Inflammatory macrophage treated with lipopolysaccharide for 1 hour (primary cell): Measurements from ENCODE around the gene DAB1.

ENCODE experiments used
- DNase-seq, 2 donors: peaks; one replicate each; pipeline ENCODE4 v3.0.0-alpha.2; 2020 to 2022

Gene DAB1

DNA sequence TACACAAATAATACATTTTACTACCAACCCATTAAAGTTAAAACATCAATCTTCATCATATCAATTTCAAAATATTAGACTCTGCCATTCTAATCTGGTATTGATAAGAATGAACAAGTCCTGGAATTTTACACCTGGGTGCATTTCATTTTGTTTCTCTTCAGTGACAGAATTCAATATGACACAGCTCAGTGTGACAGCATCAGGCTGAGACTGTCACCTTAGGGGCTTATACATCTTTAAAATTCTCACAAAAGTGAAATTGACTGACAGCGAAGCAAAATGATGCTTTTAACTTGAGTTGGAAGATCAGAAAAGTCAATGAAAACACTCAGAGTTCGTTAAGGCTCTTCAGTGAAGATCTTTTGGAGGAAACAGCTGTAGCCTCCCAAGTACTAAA lies 213.0 kb downstream of the DAB1 start:
- DNase-seq: no peak

- no peak for DNase-seq
Observed at GRCh38 chr1:57209495-57209894, 214.4 kb downstream of the DAB1 start.

- DNase-seq: no peak
Observed at GRCh38 chr1:57208741-57209302, 215.0 kb downstream of the DAB1 start.

DNA sequence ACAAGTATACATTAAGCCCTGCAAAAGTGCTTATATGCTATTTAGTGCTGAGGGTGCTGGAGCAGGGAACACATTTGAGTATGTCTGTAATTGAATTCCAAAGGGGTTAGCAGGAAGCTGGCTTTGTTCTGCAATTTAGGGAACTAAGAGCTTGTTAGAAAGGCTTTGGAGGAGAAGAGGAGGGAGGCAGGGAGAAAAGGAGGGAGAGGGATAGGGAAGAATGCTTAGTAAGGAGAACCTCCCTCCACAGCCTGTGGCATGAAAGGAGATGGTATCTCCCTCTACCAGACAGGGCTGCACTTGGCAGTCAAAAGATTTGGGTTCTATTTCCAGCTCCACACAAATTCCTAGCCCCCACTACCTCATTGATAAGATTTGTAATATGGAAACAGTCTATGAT lies 217.8 kb downstream of the DAB1 start:
- no peak for DNase-seq

- DNase-seq: peak in 1 of 2 donors; percentile 2
Observed at GRCh38 chr1:57204942-57205787, 218.7 kb downstream of the DAB1 start.

DNA sequence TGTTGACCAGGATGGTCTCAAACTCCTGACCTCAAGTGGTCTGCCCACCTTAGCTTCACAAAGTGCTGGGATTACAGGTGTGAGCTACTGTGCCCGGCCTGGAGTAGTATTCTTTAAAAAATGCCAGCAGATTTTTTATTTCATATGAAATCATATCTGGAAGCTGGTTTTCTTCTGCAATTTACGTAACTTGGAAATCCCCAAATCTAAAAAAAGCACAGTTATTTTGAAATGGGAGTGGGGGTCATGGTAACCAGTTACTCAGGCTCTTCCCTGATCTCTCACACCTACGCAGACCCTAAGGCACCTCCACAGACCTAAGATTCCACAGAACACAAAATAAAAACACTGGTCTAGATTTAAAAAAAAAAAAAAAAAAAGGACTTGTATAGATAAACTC lies 219.8 kb downstream of the DAB1 start:
- peak; percentile 7 to 35 for DNase-seq

GRCh38 chr1:57202241-57202640 lies 221.6 kb downstream of the DAB1 start:
- no peak for DNase-seq

- DNase-seq: no peak
Observed at GRCh38 chr1:57198912-57199311, 224.9 kb downstream of the DAB1 start.

- DNase-seq: no peak
Observed at GRCh38 chr1:57195436-57195941, 228.4 kb downstream of the DAB1 start.

DNA sequence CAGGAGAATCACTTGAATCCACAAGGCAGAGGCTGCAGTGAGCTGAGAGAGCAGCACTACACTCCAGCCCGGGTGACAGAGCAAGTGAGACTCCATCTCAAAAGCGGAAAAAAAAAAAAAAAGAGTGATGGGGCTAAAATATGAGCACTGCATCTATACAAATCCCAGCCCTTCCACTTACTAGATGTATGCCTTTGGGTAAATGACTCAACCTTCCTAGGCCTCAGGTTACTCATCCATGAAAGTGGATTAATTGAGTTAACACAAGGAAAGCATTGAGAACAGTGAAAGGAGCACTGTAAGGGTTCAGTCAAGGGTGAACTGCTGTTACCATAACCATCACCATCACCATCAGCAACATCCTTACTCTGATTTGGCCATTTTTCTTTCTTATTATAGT lies 231.6 kb downstream of the DAB1 start:
- no peak for DNase-seq

DNA sequence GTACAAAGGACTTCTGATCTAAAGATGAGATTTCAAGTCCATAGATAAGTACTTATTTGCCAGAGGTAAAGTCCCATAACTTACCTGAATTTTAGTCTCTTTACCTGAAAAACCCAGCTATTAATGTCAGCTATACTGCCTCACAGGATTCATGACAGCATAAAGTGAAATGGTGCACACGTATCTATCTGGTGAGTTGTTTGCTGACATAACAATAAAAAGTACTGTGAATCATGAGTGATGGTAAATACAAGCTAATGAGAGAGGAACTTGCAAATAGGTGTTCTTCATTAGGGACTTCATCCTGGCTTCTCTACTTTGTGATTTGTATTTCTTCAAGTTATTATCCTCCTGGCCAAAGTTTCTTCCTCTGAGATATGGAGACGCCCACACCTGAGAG lies 233.0 kb downstream of the DAB1 start:
- no peak for DNase-seq

DNA sequence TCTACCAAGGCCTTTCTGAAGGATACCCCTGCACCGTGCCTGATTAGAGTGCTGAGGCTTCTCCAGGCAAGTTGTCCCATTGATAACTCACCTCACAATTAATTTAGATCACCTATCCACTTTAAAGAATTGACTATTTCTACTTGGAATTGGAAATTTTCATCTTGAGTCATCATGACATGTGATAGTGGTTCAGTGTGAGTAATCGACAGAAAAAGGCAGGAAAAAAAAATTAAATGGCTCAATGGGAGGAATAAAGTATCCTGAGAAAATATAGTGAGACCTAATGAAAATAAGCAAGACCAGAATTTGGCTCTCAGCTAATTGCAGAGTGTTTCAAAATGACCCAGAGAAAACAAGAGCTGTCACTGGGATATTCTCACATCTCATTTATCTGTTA lies 235.7 kb downstream of the DAB1 start:
- DNase-seq: no peak

- DNase-seq: no peak
Observed at GRCh38 chr1:57186455-57186854, 237.4 kb downstream of the DAB1 start.

GRCh38 chr1:57179001-57179400 lies 244.9 kb downstream of the DAB1 start:
- no peak for DNase-seq

DNA sequence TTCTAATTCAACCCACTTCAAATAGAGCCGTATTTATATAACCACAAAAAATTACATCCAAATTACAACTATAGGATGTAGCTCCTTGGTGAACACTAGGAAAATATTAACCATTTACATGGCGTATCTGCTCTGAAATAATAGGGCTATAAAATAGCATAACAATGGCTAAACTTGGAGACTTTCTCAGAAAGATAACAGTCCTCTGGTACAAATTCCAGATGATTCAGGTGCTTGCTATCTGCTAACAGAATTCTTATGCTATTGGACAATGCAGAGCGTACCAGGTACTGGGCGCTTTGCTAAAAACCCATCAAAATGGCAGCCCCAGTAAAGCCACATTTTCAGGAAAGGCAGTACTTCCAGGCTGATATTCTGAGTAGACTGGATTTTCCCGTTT lies 248.4 kb downstream of the DAB1 start:
- DNase-seq: no peak

DNA sequence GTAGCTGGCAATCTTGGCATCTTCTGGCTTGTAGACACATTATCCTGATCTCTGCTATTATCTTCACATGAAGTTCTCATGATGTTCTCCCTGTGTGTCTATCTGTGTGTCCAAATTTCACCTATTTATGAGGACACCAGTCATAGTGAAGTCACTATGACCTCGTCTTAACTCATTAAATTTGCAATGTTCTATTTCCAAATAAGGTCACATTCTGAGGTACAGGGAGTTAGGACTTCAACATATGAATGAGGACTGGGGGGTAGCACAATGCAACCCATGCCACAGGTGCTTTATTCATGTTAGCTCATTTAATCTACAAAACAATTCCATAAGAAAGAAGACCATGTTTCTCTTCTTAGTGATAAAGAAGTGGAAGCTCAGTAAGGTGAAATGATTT lies 251.8 kb downstream of the DAB1 start:
- DNase-seq: no peak

DNA sequence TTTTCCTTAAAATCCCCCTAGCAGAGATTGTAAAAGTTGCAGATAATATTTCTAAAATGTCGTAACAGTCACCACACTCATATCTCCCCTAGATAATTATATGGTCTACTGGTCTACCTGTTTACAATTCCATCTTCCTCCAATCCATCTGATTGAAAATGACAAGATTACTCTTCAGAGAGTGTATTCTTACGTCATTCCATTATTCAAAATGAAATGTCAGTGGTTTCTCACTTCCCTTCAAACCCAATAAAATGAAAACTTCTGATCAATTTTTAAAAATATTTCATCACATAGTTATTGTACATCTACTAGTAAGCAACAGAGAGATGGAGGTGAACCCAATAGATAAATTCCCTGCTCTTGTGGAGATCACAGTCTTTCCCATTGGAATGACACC lies 255.9 kb downstream of the DAB1 start:
- no peak for DNase-seq

- no peak for DNase-seq
Observed at GRCh38 chr1:57165546-57165945, 258.3 kb downstream of the DAB1 start.

DNA sequence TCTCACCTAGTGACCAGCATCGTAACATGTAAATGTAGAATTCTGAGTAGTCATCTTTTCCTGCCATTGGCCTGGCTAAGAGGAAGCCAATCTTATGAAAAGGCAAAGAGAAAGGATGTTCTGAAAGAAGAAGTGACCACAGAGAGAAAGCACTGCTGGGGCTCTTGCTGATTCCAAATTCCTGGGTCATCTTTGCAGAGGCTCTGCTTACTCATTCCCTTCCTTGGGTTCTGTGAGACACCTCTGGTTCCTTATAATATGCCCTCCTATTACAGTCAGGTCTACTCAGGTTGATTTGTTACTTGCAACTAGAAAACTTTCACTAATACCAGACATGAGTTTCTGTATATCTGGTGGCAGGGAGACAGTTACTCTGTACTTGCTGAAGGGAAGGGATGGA lies 259.3 kb downstream of the DAB1 start:
- DNase-seq: no peak

- no peak for DNase-seq
Observed at GRCh38 chr1:57163789-57164188, 260.1 kb downstream of the DAB1 start.

GRCh38 chr1:57163325-57163724 lies 260.5 kb downstream of the DAB1 start:
- no peak for DNase-seq

- DNase-seq: no peak
Observed at GRCh38 chr1:57162607-57163261, 261.1 kb downstream of the DAB1 start.

DNA sequence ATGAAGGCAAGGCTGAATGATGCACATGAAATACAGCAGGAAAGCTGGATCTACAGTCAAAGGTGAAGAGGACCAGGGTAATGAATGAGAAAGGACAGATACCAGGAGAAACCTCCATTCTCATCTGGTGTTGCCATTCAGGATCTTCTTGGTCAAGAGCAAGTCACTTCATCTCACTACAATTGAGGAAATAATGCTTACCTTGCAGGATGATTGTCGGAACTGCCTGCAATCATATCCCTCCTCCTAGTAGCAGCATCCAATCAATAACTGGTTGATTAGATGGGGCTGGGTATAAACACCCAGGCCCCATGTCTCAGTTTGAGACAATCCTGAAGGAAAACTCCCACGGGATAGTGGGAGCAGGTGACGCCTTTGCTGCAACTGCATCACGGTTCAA lies 263.3 kb downstream of the DAB1 start:
- no peak for DNase-seq

GRCh38 chr1:57158604-57158998 lies 265.3 kb downstream of the DAB1 start:
- DNase-seq: no peak
